H1 (cell line): ENCODE data around the gene OGFOD3. TPM values are rescaled to one million over a fixed set of nuclear protein-coding genes. Genes with fewer than 3 reads are reported as not detected.
A peak's percentile ranks its signal among the peaks of the same experiment; 100 is the strongest.

Source experiments
- CTCF ChIA-PET: fragments of 300-600 bp; sonication (Branson Sonifier 250); formaldehyde crosslinking; loops from one replicate; lab custom pipeline; 2021; ENCODE audit not compliant: partially characterized antibody; lab: Charles Lee
- POLR2A ChIA-PET: fragments of 300-600 bp; sonication (Branson Sonifier 250); formaldehyde crosslinking; loops from one replicate; lab custom pipeline; 2021; ENCODE audit warnings: inconsistent platforms; ENCODE audit not compliant: partially characterized antibody; lab: Charles Lee
- DNase-seq, 2 experiments: peaks; one replicate each; pipeline versions ENCODE4 v3.0.0 to v3.0.0-alpha.2; 2010 to 2022; ENCODE audit warnings: low spot score in 2 of 2, low read depth in 1 of 2, mixed read lengths in 1 of 2
- FAIRE-seq: peaks from 2 replicates; lab custom pipeline; 2011; peaks lifted over from hg19 to GRCh38; lab: Jason Lieb, UNC
- H2AFZ ChIP-seq: 2 replicates; pipeline ENCODE4 v1.8.1; 2012; ENCODE audit warnings: low read length, inconsistent platforms
- H2AK5ac ChIP-seq: 2 replicates; pipeline ENCODE4 v1.6.1; 2013; ENCODE audit warnings: low read depth, low read length
- H2BK120ac ChIP-seq: replicated peaks from 2 replicates; pipeline ENCODE3; 2013; ENCODE audit warnings: low read depth, low read length, inconsistent platforms
- H2BK12ac ChIP-seq: 2 replicates; pipeline ENCODE4 v1.6.1; 2013; ENCODE audit warnings: low read depth, low read length
- H2BK15ac ChIP-seq: 2 replicates; pipeline ENCODE4 v1.6.1; 2013; ENCODE audit warnings: low read length
- H2BK20ac ChIP-seq: 2 replicates; pipeline ENCODE4 v1.6.1; 2013; ENCODE audit warnings: low read length
- H2BK5ac ChIP-seq: 2 replicates; pipeline ENCODE4 v1.6.1; 2013; ENCODE audit warnings: low read depth, low read length
- H3K14ac ChIP-seq: 2 replicates; pipeline ENCODE4 v1.6.1; 2013; ENCODE audit warnings: inconsistent platforms; ENCODE audit not compliant: insufficient read length
- H3K18ac ChIP-seq: 2 replicates; pipeline ENCODE4 v1.6.1; 2013; ENCODE audit warnings: low read length; ENCODE audit errors: extremely low read depth
- H3K23ac ChIP-seq: 2 replicates; pipeline ENCODE4 v1.6.1; 2013; ENCODE audit warnings: inconsistent platforms; ENCODE audit not compliant: insufficient read length
- H3K23me2 ChIP-seq: 2 replicates; pipeline ENCODE4 v1.6.1; 2013; ENCODE audit warnings: low read depth, low read length
- H3K27ac ChIP-seq: 2 replicates; pipeline ENCODE4 v1.6.1; 2011; ENCODE audit warnings: low read depth, low read length, inconsistent platforms
- H3K27me3 ChIP-seq, 4 experiments: replicated peaks in 1 of 4; 1 replicate in 1 of 4; 2 replicates in 3 of 4; pipeline versions ENCODE4 v1.6.1 to v1.8.1; 2011 to 2013; ENCODE audit warnings: low read length in 3 of 4, mild to moderate bottlenecking in 3 of 4, inconsistent platforms in 2 of 4, mixed read lengths in 2 of 4, moderate library complexity in 1 of 4; ENCODE audit not compliant: control insufficient read depth in 3 of 4, insufficient read depth in 3 of 4; ENCODE audit errors: extremely low read depth in 1 of 4
- H3K36me3 ChIP-seq, 4 experiments: 2 replicates each; pipeline versions ENCODE4 v1.6.1 to v1.8.1; 2011 to 2013; ENCODE audit warnings: mild to moderate bottlenecking in 4 of 4, low read length in 3 of 4, moderate library complexity in 2 of 4, control low read depth in 1 of 4, inconsistent platforms in 1 of 4; ENCODE audit not compliant: insufficient read depth in 4 of 4, control insufficient read depth in 2 of 4
- H3K4ac ChIP-seq: replicated peaks from 2 replicates; pipeline ENCODE3; 2013; ENCODE audit warnings: low read length, low read depth, mixed read lengths, inconsistent platforms; ENCODE audit not compliant: insufficient read length
- H3K4me1 ChIP-seq, 4 experiments: replicated peaks in 1 of 4; 1 replicate in 1 of 4; 2 replicates in 3 of 4; pipeline versions ENCODE4 v1.6.1 to v1.8.1; 2011 to 2013; ENCODE audit warnings: low read length in 3 of 4, inconsistent platforms in 2 of 4, mixed read lengths in 1 of 4; ENCODE audit not compliant: insufficient read depth in 4 of 4, control insufficient read depth in 3 of 4
- H3K4me2 ChIP-seq, 2 experiments: 2 replicates each; pipeline versions ENCODE4 v1.6.1 to v1.8.1; 2011 to 2013; ENCODE audit warnings: low read depth in 2 of 2, low read length in 2 of 2, control low read depth in 1 of 2, inconsistent platforms in 1 of 2, mild to moderate bottlenecking in 1 of 2; ENCODE audit not compliant: insufficient read depth in 1 of 2
- H3K4me3 ChIP-seq, 4 experiments: fragments of 200-600, 300-600 bp in 1 of 4; sonication (generic), shearing (Covaris generic), sonication (Bioruptor Twin) in 1 of 4; 2 replicates each; pipeline versions ENCODE4 v1.5.1 to v1.8.1; 2011 to 2016; ENCODE audit warnings: low read length in 4 of 4, low read depth in 3 of 4, control low read depth in 2 of 4, inconsistent platforms in 2 of 4, mild to moderate bottlenecking in 2 of 4, mixed read lengths in 1 of 4, moderate library complexity in 1 of 4; ENCODE audit not compliant: insufficient read depth in 2 of 4; ENCODE audit errors: extremely low read depth in 1 of 4
- H3K56ac ChIP-seq: replicated peaks from 2 replicates; pipeline ENCODE3; 2013; ENCODE audit warnings: low read depth, mild to moderate bottlenecking, mixed read lengths, low read length, inconsistent platforms; ENCODE audit not compliant: insufficient read length
- H3K79me1 ChIP-seq: 2 replicates; pipeline ENCODE4 v1.6.1; 2013; ENCODE audit warnings: low read depth, low read length, control low read depth
- H3K79me2 ChIP-seq, 2 experiments: 2 replicates each; pipeline versions ENCODE4 v1.6.1 to v1.8.1; 2012 to 2013; ENCODE audit warnings: low read length in 2 of 2, mild to moderate bottlenecking in 2 of 2, inconsistent platforms in 1 of 2; ENCODE audit not compliant: insufficient read depth in 2 of 2, control insufficient read depth in 1 of 2
- H3K9ac ChIP-seq, 4 experiments: replicated peaks in 1 of 4; 1 replicate in 1 of 4; 2 replicates in 3 of 4; pipeline versions ENCODE4 v1.6.1 to v1.8.1; 2011 to 2013; ENCODE audit warnings: low read depth in 3 of 4, low read length in 3 of 4, control low read depth in 2 of 4, mild to moderate bottlenecking in 2 of 4, moderate library complexity in 2 of 4, inconsistent platforms in 1 of 4; ENCODE audit errors: extremely low read depth in 1 of 4
- H3K9me3 ChIP-seq, 2 experiments: 2 replicates each; pipeline versions ENCODE4 v1.6.1 to v1.8.1; 2012 to 2013; ENCODE audit warnings: mild to moderate bottlenecking in 2 of 2, moderate library complexity in 2 of 2, control low read depth in 1 of 2, inconsistent platforms in 1 of 2, low read depth in 1 of 2, low read length in 1 of 2, mixed read lengths in 1 of 2; ENCODE audit not compliant: insufficient read depth in 2 of 2
- H4K20me1 ChIP-seq, 2 experiments: replicated peaks in 1 of 2; 2 replicates each; pipeline versions ENCODE3 to v1.8.1; 2011 to 2013; ENCODE audit warnings: inconsistent platforms in 2 of 2, low read length in 2 of 2, mild to moderate bottlenecking in 1 of 2; ENCODE audit not compliant: insufficient read depth in 2 of 2, control insufficient read depth in 1 of 2
- H4K5ac ChIP-seq: 2 replicates; pipeline ENCODE4 v1.6.1; 2013; ENCODE audit warnings: low read length, low read depth, mixed read lengths, inconsistent platforms; ENCODE audit not compliant: insufficient read length
- H4K8ac ChIP-seq: 2 replicates; pipeline ENCODE4 v1.8.0; 2013; ENCODE audit warnings: mild to moderate bottlenecking, moderate library complexity, low read length, inconsistent platforms; ENCODE audit not compliant: insufficient read depth; ENCODE audit errors: extremely low read depth
- H4K91ac ChIP-seq: replicated peaks from 2 replicates; pipeline ENCODE3; 2013; ENCODE audit warnings: low read length, mixed read lengths, inconsistent platforms; ENCODE audit not compliant: insufficient read length
- FOSL1 ChIP-seq: IDR thresholded peaks from 2 replicates; pipeline ENCODE4 v1.6.1; 2011; ENCODE audit warnings: mild to moderate bottlenecking, low read depth, low read length, moderate library complexity; ENCODE audit not compliant: insufficient read depth
- MAFK ChIP-seq: IDR thresholded peaks from 2 replicates; pipeline ENCODE4 v1.6.1; 2012; ENCODE audit warnings: low read depth, mild to moderate bottlenecking, improper control_type of control experiment, low read length
- POLR2A ChIP-seq, 2 experiments: IDR thresholded peaks; 1 replicate in 1 of 2; 2 replicates in 1 of 2; pipeline ENCODE4 v1.6.1; 2011; ENCODE audit warnings: low read depth in 2 of 2, low read length in 2 of 2, mild to moderate bottlenecking in 2 of 2; ENCODE audit errors: control extremely low read depth in 1 of 2
- POU5F1 ChIP-seq: IDR thresholded peaks from 2 replicates; pipeline ENCODE4 v1.6.1; 2011; ENCODE audit warnings: low read depth, mild to moderate bottlenecking, low read length, moderate library complexity
- RBBP5 ChIP-seq: IDR thresholded peaks from 2 replicates; pipeline ENCODE4 v1.7.1; 2012; ENCODE audit warnings: low read depth, mild to moderate bottlenecking, inconsistent platforms, low read length, moderate library complexity, borderline replicate concordance
- RFX5 ChIP-seq: IDR thresholded peaks from 2 replicates; pipeline ENCODE4 v1.6.1; 2011; ENCODE audit warnings: low read depth, low read length, improper control_type of control experiment, borderline replicate concordance
- WGBS, 2 experiments: shearing (Covaris generic) in 1 of 2; methylation state at CpG; one replicate each; pipeline versions ENCODE4 v1.1.6 to v1.1.7; 2013 to 2015; ENCODE audit warnings: low lambda C conversion rate in 2 of 2, mixed read lengths in 2 of 2, inconsistent platforms in 1 of 2, low coverage in 1 of 2, missing lambda C conversion rate in 1 of 2; ENCODE audit not compliant: insufficient replicate concordance in 2 of 2, insufficient coverage in 1 of 2, insufficient read length in 1 of 2; ENCODE audit errors: extremely low coverage in 1 of 2, missing lambda C conversion rate in 1 of 2; 5-methylcytosine and 5-hydroxymethylcytosine counted together
- polyA plus RNA-seq, 7 experiments: library from polyadenylated mRNA; depleted of rRNA in 3 of 7; stranded (reverse) in 5 of 7; unstranded in 2 of 7; fragments of >200 nt in 5 of 7; fragments of 200-250 nt in 2 of 7; gene quantifications; 1 replicate in 5 of 7; 2 replicates in 1 of 7; 4 replicates in 1 of 7; pipeline versions ENCODE4 v1.2.1 to v1.2.3, GENCODE V29; 2011 to 2013; ENCODE audit warnings: missing spikeins in 2 of 7, mixed read lengths in 2 of 7
- total RNA-seq: library from RNA; stranded (reverse); fragmentation: NEBNext Ultra II Directional; extraction: Animal tissue kit (Norgen Biotek cat#: 25700); gene quantifications from 2 replicates; pipeline ENCODE4 v1.2.1, GENCODE V29; 2021

The OGFOD3 gene
- total and polyA plus RNA-seq, 2 of the 8 experiments (the other 6 are each of a cell fraction or from before 2014, with no cell fraction given) = 21.1 to 21.8 TPM

DNA sequence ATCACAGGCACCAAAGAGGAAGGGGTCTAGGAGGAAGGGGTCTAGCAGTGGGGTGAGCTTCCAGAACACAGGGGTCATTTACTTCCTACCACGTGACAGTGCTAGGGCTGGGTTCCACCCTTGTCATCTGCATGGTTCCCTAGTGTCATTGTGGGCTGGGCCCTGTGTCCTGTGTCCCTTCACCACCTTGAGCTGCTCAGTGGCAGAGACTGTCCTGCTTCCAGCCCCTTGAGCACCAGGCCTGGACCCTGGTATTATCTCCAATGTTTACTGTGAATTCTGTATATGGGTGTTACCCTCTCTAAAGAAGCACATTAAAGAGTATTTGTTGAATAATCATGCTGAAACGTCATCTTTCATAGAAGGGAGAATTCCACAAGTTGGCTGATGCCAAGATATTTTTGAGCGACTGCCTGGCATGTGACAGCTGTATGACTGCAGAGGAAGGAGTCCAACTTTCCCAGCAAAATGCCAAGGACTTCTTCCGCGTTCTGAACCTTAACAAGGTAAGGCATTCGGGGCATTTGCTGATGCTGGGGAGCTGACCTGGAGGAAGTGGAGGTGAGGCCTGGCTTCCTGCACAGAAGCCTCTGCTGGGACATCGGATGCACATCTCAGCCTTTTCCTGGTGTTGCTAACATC, 45.7 kb upstream of the OGFOD3 start:
- Histone ChIP-seq H2BK20ac (no peak overlapping the region), H3K4me2 (no peak overlapping the region), H3K79me2 (peaks cover 0 to 3% of the 10 kb centered on the region in 2 experiments; a peak in 1 of 4 replicates), H3K27ac (no peak overlapping the region), H2AFZ (no peak overlapping the region), H4K5ac (no peak overlapping the region), H3K23me2 (no peaks in the 10 kb centered on the region; the same call in 1 of the 2 replicates), H3K9me3 (no peaks in the 10 kb centered on the region), H3K79me1 (0 out of 2 replicates have a peak, but pooled peaks cover 4% of the 10 kb centered on the region), H3K9ac (0 out of 7 replicates have a peak overlapping the region, but pooled peaks of 1 of the 4 experiments have one; percentile 13), H3K56ac (no peak overlapping the region), H4K20me1 (peaks cover 3 to 14% of the 10 kb centered on the region in 2 experiments), H3K14ac (no peak overlapping the region), H4K91ac (no peak overlapping the region), H2BK5ac (no peak overlapping the region), H3K4ac (no peak overlapping the region), H3K27me3 (no peaks in the 10 kb centered on the region), H3K23ac (no peak overlapping the region), H2BK15ac (no peak overlapping the region), H3K4me3 (no peak overlapping the region), H2BK12ac (no peak overlapping the region), H3K36me3 (peaks cover 27 to 39% (median 30%) of the 10 kb centered on the region in 4 experiments), H3K4me1 (peaks cover 0 to 2% (median under 1%) of the 10 kb centered on the region in 4 experiments; a peak in 2 of 7 replicates), H2BK120ac (no peak overlapping the region), H2AK5ac (no peak overlapping the region), H3K18ac (no peak overlapping the region), H4K8ac (no peak overlapping the region)
- POLR2A ChIA-PET = interaction anchor here (0.9 kb wide), 1 partner anchor 9 kb away, joined by 3 read pairs; no protein-coding TSS in a partner anchor
- WGBS, 2 experiments = 87% methylated on average over 7 of the region's 7 CpGs; no CpG with 5 or more reads in 1 of the 2 experiments
- CTCF ChIA-PET = interaction anchor here (1.6 to 2.5 kb wide), 2 partner anchors 9 to 17 kb away, joined by 5 to 8 read pairs; no protein-coding TSS in a partner anchor
- DNase-seq (no peak), FAIRE-seq (no peak)
- no peak for TF ChIP-seq MAFK
- no peak for TF ChIP-seq RBBP5
- no peak for TF ChIP-seq POLR2A (IDR thresholded peaks at IDR 0.05; ENCODE audit: control extremely low read depth in 1 of 2, low read depth in 2 of 2, low read length in 2 of 2)
- no peak for TF ChIP-seq RFX5
- TF ChIP-seq FOSL1 = no peak
- no peak for TF ChIP-seq POU5F1
